A673 (cell line): Measurements from ENCODE around the gene SLC47A2. TPM values are rescaled to one million over a fixed set of nuclear protein-coding genes. Genes with fewer than 3 reads are reported as not detected.

Experiments used
- BruUV-seq: library from RNA; stranded (reverse); fragments of 400-500 nt; replicated peaks from 2 replicates; lab custom pipeline; 2021; lab: Mats Ljungman, UMichigan
- CTCF ChIA-PET: fragments of 300-600 bp; sonication (Branson Sonifier 250); formaldehyde crosslinking; loops from one replicate; lab custom pipeline; 2022; ENCODE audit warnings: antibody characterized with exemption; lab: Charles Lee
- POLR2A ChIA-PET: fragments of 300-600 bp; sonication (Branson Sonifier 250); formaldehyde crosslinking; loops from one replicate; lab custom pipeline; 2022; ENCODE audit warnings: antibody characterized with exemption; ENCODE audit not compliant: low non-redundant PET; lab: Charles Lee
- DNase-seq: peaks from one replicate; pipeline ENCODE4 v3.0.0-alpha.2; 2015; ENCODE audit warnings: low spot score
- H3K27ac ChIP-seq: fragments of 200-600 bp; sonication (generic); 2 replicates; pipeline ENCODE4 v1.5.1; 2016; ENCODE audit warnings: mixed run types, low read depth, mild to moderate bottlenecking, mixed read lengths, antibody characterized with exemption, low read length; ENCODE audit not compliant: poor library complexity, severe bottlenecking
- H3K27me3 ChIP-seq: fragments of 200-600 bp; sonication (generic); replicated peaks from 2 replicates; pipeline ENCODE4 v1.6.1; 2017; ENCODE audit warnings: mixed run types, low read depth, mild to moderate bottlenecking, mixed read lengths, antibody characterized with exemption, low read length; ENCODE audit not compliant: insufficient read depth, poor library complexity
- H3K36me3 ChIP-seq: fragments of 200-600 bp; sonication (generic); 2 replicates; pipeline ENCODE4 v1.6.1; 2016; ENCODE audit warnings: mixed run types, mild to moderate bottlenecking, mixed read lengths, antibody characterized with exemption, low read length; ENCODE audit not compliant: insufficient read depth, poor library complexity, severe bottlenecking
- H3K4me1 ChIP-seq: fragments of 200-600 bp; sonication (generic); 2 replicates; pipeline ENCODE4 v1.6.1; 2017; ENCODE audit warnings: mixed run types, mild to moderate bottlenecking, mixed read lengths, antibody characterized with exemption, low read length; ENCODE audit not compliant: insufficient read depth, poor library complexity, severe bottlenecking
- H3K4me3 ChIP-seq: fragments of 200-600 bp; sonication (generic); 2 replicates; pipeline ENCODE4 v1.5.1; 2016; ENCODE audit warnings: low read depth, mixed run types, mild to moderate bottlenecking, mixed read lengths, low read length; ENCODE audit not compliant: poor library complexity, severe bottlenecking
- H3K9me3 ChIP-seq: fragments of 200-600 bp; sonication (generic); 2 replicates; pipeline ENCODE4 v1.6.1; 2016; ENCODE audit warnings: mixed run types, low read depth, mild to moderate bottlenecking, mixed read lengths, antibody characterized with exemption, low read length; ENCODE audit not compliant: poor library complexity, severe bottlenecking
- EZH2 ChIP-seq: fragments of 200-600 bp; sonication (generic); IDR thresholded peaks from 2 replicates; pipeline ENCODE4 v1.6.1; 2017; ENCODE audit warnings: borderline replicate concordance, low read depth, mild to moderate bottlenecking, mixed read lengths, antibody characterized with exemption, low read length; ENCODE audit not compliant: poor library complexity, severe bottlenecking
- intact Hi-C: fragments of 100-400 bp; cut with micrococcal nuclease; formaldehyde crosslinking; loops from one replicate; pipeline ENCODE4 v1.10.0; 2022; ENCODE audit not compliant: unreplicated experiment
- total RNA-seq: library from RNA; stranded (reverse); gene quantifications from 2 replicates; pipeline ENCODE4 v1.2.3, GENCODE V29; 2021
- TF ChIP-seq, protein P1 (sequence below): fragments of 300-800, 200-600 bp; sonication (generic); conservative IDR thresholded peaks from 2 replicates; pipeline ENCODE4 v1.5.1; 2017; ENCODE audit warnings: low read depth, mild to moderate bottlenecking, antibody characterized with exemption, low read length, moderate library complexity, mixed read lengths

The SLC47A2 gene
- total RNA-seq, 1 experiment from 2014 or later: not detected

- Histone ChIP-seq H3K4me3 (no peak overlapping the region), H3K36me3 (no peaks in the 10 kb centered on the region), H3K4me1 (no peaks in the 10 kb centered on the region), H3K9me3 (no peaks in the 10 kb centered on the region), H3K27me3 (no peaks in the 10 kb centered on the region), H3K27ac (no peak overlapping the region)
- TF ChIP-seq, protein P1, sequence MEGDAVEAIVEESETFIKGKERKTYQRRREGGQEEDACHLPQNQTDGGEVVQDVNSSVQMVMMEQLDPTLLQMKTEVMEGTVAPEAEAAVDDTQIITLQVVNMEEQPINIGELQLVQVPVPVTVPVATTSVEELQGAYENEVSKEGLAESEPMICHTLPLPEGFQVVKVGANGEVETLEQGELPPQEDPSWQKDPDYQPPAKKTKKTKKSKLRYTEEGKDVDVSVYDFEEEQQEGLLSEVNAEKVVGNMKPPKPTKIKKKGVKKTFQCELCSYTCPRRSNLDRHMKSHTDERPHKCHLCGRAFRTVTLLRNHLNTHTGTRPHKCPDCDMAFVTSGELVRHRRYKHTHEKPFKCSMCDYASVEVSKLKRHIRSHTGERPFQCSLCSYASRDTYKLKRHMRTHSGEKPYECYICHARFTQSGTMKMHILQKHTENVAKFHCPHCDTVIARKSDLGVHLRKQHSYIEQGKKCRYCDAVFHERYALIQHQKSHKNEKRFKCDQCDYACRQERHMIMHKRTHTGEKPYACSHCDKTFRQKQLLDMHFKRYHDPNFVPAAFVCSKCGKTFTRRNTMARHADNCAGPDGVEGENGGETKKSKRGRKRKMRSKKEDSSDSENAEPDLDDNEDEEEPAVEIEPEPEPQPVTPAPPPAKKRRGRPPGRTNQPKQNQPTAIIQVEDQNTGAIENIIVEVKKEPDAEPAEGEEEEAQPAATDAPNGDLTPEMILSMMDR: no peak
- no peak for TF ChIP-seq EZH2
- ChIA-PET POLR2A (interaction anchor here (0.5 kb wide), 1 partner anchor 17 kb away, joined by 3 read pairs; no protein-coding TSS in a partner anchor), CTCF (no interaction called here)
- DNase-seq: no peak
- intact Hi-C loops: no loop called here
- no TSS peak for BruUV-seq
Observed at GRCh38 chr17:19727501-19728078, 11.2 kb upstream of the SLC47A2 start.

- Histone ChIP-seq H3K4me1 (no peaks in the 10 kb centered on the region), H3K9me3 (no peaks in the 10 kb centered on the region), H3K27me3 (no peaks in the 10 kb centered on the region), H3K4me3 (no peak overlapping the region), H3K27ac (no peak overlapping the region), H3K36me3 (no peaks in the 10 kb centered on the region)
- TF ChIP-seq, protein P1: no peak
- TF ChIP-seq EZH2: no peak
- DNase-seq: no peak
- POLR2A ChIA-PET: no interaction called here
- no TSS peak for BruUV-seq
- intact Hi-C loops: no loop called here
- CTCF ChIA-PET: no interaction called here
Observed at GRCh38 chr17:19726631-19727376, 10.4 kb upstream of the SLC47A2 start.

DNA sequence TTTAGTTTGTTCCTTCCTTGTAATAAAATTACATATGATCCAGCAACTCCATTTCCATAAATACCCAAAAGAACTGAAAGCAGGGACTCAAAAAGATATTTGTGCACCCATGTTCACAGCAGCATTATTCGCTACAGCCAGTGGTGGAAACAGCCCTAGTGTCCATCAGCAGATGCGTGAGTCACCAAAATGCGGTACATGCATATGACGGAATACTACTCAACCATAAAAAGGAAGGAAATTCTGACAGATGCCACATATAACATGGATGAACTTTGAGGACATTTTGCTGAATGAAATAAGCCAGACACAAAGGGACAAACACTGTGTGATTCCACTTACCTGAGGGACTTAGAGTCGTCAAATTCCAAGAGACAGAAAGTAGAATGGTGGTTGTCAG is 9.1 kb upstream of the SLC47A2 start:
- BruUV-seq: no TSS peak
- Histone ChIP-seq H3K9me3 (no peaks in the 10 kb centered on the region), H3K4me1 (no peaks in the 10 kb centered on the region), H3K4me3 (no peak overlapping the region), H3K27ac (no peak overlapping the region), H3K36me3 (no peaks in the 10 kb centered on the region), H3K27me3 (no peaks in the 10 kb centered on the region)
- TF ChIP-seq EZH2: no peak
- TF ChIP-seq, protein P1: no peak
- intact Hi-C loops: no loop called here
- DNase-seq: no peak
- POLR2A ChIA-PET: no interaction called here
- CTCF ChIA-PET: no interaction called here
